Endothelial cell of umbilical vein (primary cell): ENCODE measurements around the gene CLDN6. TPM values are rescaled to one million over a fixed set of nuclear protein-coding genes. Genes with fewer than 3 reads are reported as not detected.

ENCODE experiments used
- BruUV-seq: library from RNA; stranded (reverse); fragments of 400-500 nt; replicated peaks from 2 replicates; lab custom pipeline; 2021; lab: Mats Ljungman, UMichigan
- CTCF ChIA-PET: fragments of 300-600, 350-600 bp; sonication (Branson Sonifier 250); formaldehyde crosslinking; loops from one replicate; lab custom pipeline; 2021; ENCODE audit warnings: antibody characterized with exemption, inconsistent platforms; lab: Charles Lee
- POLR2A ChIA-PET: fragments of 300-600, 350-600 bp; sonication (Branson Sonifier 250); formaldehyde crosslinking; loops from one replicate; lab custom pipeline; 2021; ENCODE audit warnings: antibody characterized with exemption, inconsistent platforms; lab: Charles Lee
- DNase-seq: peaks from one replicate; pipeline ENCODE4 v3.0.0-alpha.2; 2011; ENCODE audit warnings: low read depth, low spot score
- FAIRE-seq: peaks from 2 replicates; lab custom pipeline; 2011; peaks lifted over from hg19 to GRCh38; lab: Jason Lieb, UNC
- H2AFZ ChIP-seq: 2 replicates; pipeline ENCODE4 v1.6.0; 2012; ENCODE audit warnings: low read depth, low read length, control low read depth, inconsistent platforms
- H3K27ac ChIP-seq: 2 replicates; pipeline ENCODE4 v1.5.1; 2011; ENCODE audit warnings: low read depth, mild to moderate bottlenecking, control low read depth, low read length, moderate library complexity; ENCODE audit not compliant: insufficient read depth
- H3K27me3 ChIP-seq, 2 experiments: 2 replicates each; pipeline versions ENCODE4 v1.6.0 to v1.6.1; 2011; ENCODE audit warnings: low read length in 2 of 2, mixed read lengths in 1 of 2; ENCODE audit not compliant: control insufficient read depth in 2 of 2, insufficient read depth in 2 of 2
- H3K36me3 ChIP-seq, 2 experiments: 2 replicates in 1 of 2; 3 replicates in 1 of 2; pipeline ENCODE4 v1.5.1; 2011; ENCODE audit warnings: low read length in 2 of 2, mild to moderate bottlenecking in 1 of 2, moderate library complexity in 1 of 2; ENCODE audit not compliant: control insufficient read depth in 2 of 2, insufficient read depth in 2 of 2; ENCODE audit errors: extremely low read depth in 1 of 2
- H3K4me1 ChIP-seq: 3 replicates; pipeline ENCODE4 v1.5.1; 2011; ENCODE audit warnings: mild to moderate bottlenecking, low read length; ENCODE audit not compliant: control insufficient read depth, insufficient read depth; ENCODE audit errors: extremely low read depth
- H3K4me2 ChIP-seq: 2 replicates; pipeline ENCODE4 v1.6.1; 2011; ENCODE audit warnings: low read length, control low read depth, mixed read lengths; ENCODE audit not compliant: insufficient read depth
- H3K4me3 ChIP-seq, 3 experiments: fragments of 200-600 bp in 1 of 3; sonication (generic), shearing (Covaris generic) in 1 of 3; replicated peaks in 1 of 3; 2 replicates each; pipeline ENCODE4 v1.5.1; 2011 to 2016; ENCODE audit warnings: control low read depth in 3 of 3, low read length in 3 of 3, mild to moderate bottlenecking in 2 of 3, inconsistent platforms in 1 of 3, low read depth in 1 of 3, moderate library complexity in 1 of 3; ENCODE audit not compliant: insufficient read depth in 1 of 3
- H3K79me2 ChIP-seq: 2 replicates; pipeline ENCODE4 v1.6.0; 2012; ENCODE audit warnings: low read length, inconsistent platforms; ENCODE audit not compliant: control insufficient read depth, insufficient read depth
- H3K9ac ChIP-seq: replicated peaks from 2 replicates; pipeline ENCODE3; 2011; ENCODE audit warnings: low read length, control low read depth; ENCODE audit not compliant: insufficient read depth; ENCODE audit errors: extremely low read depth
- H3K9me1 ChIP-seq: replicated peaks from 3 replicates; pipeline ENCODE4 v1.6.0; 2011; ENCODE audit warnings: mild to moderate bottlenecking, low read length; ENCODE audit not compliant: control insufficient read depth, insufficient read depth; ENCODE audit errors: extremely low read depth
- H3K9me3 ChIP-seq: replicated peaks from 2 replicates; pipeline ENCODE4 v1.5.1; 2012; ENCODE audit warnings: low read length, inconsistent platforms; ENCODE audit not compliant: control insufficient read depth, insufficient read depth
- H4K20me1 ChIP-seq: replicated peaks from 2 replicates; pipeline ENCODE3; 2011; ENCODE audit warnings: mild to moderate bottlenecking, low read length; ENCODE audit not compliant: control insufficient read depth, insufficient read depth; ENCODE audit errors: extremely low read depth
- EZH2 ChIP-seq: IDR thresholded peaks from 2 replicates; pipeline ENCODE4 v1.6.1; 2012; ENCODE audit warnings: borderline replicate concordance, low read depth, mild to moderate bottlenecking, moderate library complexity, low read length, inconsistent platforms; ENCODE audit not compliant: severe bottlenecking
- FOS ChIP-seq: IDR thresholded peaks from 2 replicates; pipeline ENCODE4 v1.6.1; 2011; ENCODE audit warnings: mild to moderate bottlenecking, low read length, moderate library complexity, borderline replicate concordance; ENCODE audit not compliant: insufficient read depth
- GATA2 ChIP-seq: IDR thresholded peaks from 2 replicates; pipeline ENCODE4 v1.7.0; 2011; ENCODE audit warnings: low read depth, mild to moderate bottlenecking, moderate library complexity, mixed read lengths, low read length; ENCODE audit not compliant: insufficient read length, insufficient read depth
- JUN ChIP-seq: IDR thresholded peaks from 2 replicates; pipeline ENCODE4 v1.6.1; 2011; ENCODE audit warnings: borderline replicate concordance, low read depth; ENCODE audit not compliant: insufficient read length, insufficient read depth
- MYC ChIP-seq: IDR thresholded peaks from one replicate; pipeline ENCODE4 v1.6.1; 2011; ENCODE audit warnings: mild to moderate bottlenecking, low read depth, low read length
- POLR2A ChIP-seq: IDR thresholded peaks from 2 replicates; pipeline ENCODE4 v1.6.1; 2012; ENCODE audit warnings: low read depth, mild to moderate bottlenecking, control low read depth, low read length
- POLR2AphosphoS5 ChIP-seq: IDR thresholded peaks from 2 replicates; pipeline ENCODE4 v1.6.1; 2012; ENCODE audit warnings: low read depth, mild to moderate bottlenecking, control low read depth, low read length, moderate library complexity; ENCODE audit not compliant: insufficient read depth
- dilution Hi-C: fragments of 300-500 bp; cut with MboI; formaldehyde crosslinking; loops from one replicate; pipeline ENCODE4 v1.15.0; 2019; ENCODE audit warnings: low sequenced_read_pairs; ENCODE audit not compliant: extremely low pct_ligation_motif_present
- intact Hi-C: fragments of 100-400 bp; cut with micrococcal nuclease; formaldehyde crosslinking; loops from one replicate; pipeline ENCODE4 v1.10.0; 2022
- polyA plus RNA-seq, 4 experiments: library from polyadenylated mRNA; depleted of rRNA in 3 of 4; stranded (reverse) in 3 of 4; unstranded in 1 of 4; fragments of >200 nt; gene quantifications; 2 replicates each; pipeline versions ENCODE4 v1.2.1 to v1.2.3, GENCODE V29; 2011 to 2012; ENCODE audit warnings: missing spikeins in 1 of 4
- total RNA-seq: library from RNA; stranded (reverse); gene quantifications from 2 replicates; pipeline ENCODE4 v1.2.3, GENCODE V29; 2021
- TF ChIP-seq, protein P1 (sequence below): IDR thresholded peaks from 2 replicates; pipeline ENCODE4 v1.6.1; 2011; ENCODE audit not compliant: insufficient read depth, insufficient read length
- TF ChIP-seq, protein P2 (sequence below), 2 donors: IDR thresholded peaks; 1 replicate in 1 of 2; 2 replicates in 1 of 2; pipeline ENCODE4 v1.5.1; 2011; ENCODE audit warnings: low read length in 2 of 2, mild to moderate bottlenecking in 2 of 2, moderate library complexity in 2 of 2, control low read depth in 1 of 2, inconsistent platforms in 1 of 2, low read depth in 1 of 2; ENCODE audit not compliant: insufficient read depth in 1 of 2; ENCODE audit errors: extremely low read depth in 1 of 2

Gene CLDN6
- total and polyA plus RNA-seq, 2 donors (not counting 3 experiments of a cell fraction or from before 2014, with no cell fraction given): 0.28 TPM; not detected in 1

DNA sequence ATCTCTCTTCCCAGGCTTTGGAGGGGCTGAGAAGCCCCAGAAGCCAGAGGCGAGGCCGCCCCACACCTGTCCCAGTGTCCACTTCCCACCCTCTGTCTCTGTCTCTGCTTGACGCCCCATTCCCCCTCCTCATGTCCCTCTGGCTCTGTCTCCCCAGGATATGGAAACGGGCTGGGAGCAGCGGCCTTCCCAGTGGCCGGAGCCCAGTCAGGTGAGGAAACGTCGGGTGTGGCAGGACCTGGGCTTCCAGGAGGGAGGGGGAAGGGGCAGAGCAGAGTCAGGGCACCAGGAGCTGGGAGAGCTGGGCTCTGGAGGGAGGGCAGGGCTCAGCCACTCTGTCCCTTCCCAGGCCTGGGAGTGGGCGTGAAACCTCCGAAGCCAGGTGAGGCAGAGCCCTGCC, 27.1 kb downstream of the CLDN6 start:
- no peak overlapping the region for H2AFZ ChIP-seq
- no peak overlapping the region for H3K27ac ChIP-seq
- CTCF ChIA-PET: no interaction called here
- no peak overlapping the region for H3K4me2 ChIP-seq
- POLR2A ChIA-PET: no interaction called here
- BruUV-seq: no TSS peak
- no peak for TF ChIP-seq JUN
- no peak for TF ChIP-seq POLR2AphosphoS5
- TF ChIP-seq FOS: no peak
- TF ChIP-seq, protein P1, sequence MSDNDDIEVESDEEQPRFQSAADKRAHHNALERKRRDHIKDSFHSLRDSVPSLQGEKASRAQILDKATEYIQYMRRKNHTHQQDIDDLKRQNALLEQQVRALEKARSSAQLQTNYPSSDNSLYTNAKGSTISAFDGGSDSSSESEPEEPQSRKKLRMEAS: no peak
- no peak for TF ChIP-seq MYC
- no peak for TF ChIP-seq EZH2
- TF ChIP-seq, protein P2, sequence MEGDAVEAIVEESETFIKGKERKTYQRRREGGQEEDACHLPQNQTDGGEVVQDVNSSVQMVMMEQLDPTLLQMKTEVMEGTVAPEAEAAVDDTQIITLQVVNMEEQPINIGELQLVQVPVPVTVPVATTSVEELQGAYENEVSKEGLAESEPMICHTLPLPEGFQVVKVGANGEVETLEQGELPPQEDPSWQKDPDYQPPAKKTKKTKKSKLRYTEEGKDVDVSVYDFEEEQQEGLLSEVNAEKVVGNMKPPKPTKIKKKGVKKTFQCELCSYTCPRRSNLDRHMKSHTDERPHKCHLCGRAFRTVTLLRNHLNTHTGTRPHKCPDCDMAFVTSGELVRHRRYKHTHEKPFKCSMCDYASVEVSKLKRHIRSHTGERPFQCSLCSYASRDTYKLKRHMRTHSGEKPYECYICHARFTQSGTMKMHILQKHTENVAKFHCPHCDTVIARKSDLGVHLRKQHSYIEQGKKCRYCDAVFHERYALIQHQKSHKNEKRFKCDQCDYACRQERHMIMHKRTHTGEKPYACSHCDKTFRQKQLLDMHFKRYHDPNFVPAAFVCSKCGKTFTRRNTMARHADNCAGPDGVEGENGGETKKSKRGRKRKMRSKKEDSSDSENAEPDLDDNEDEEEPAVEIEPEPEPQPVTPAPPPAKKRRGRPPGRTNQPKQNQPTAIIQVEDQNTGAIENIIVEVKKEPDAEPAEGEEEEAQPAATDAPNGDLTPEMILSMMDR (IDR thresholded peaks at IDR 0.05; ENCODE audit: extremely low read depth in 1 of 2, insufficient read depth in 1 of 2, low read depth in 1 of 2, low read length in 2 of 2): no peak
- no peak for TF ChIP-seq POLR2A
- TF ChIP-seq GATA2: no peak
- no peak overlapping the region for H3K9ac ChIP-seq
- no peaks in the 10 kb centered on the region for H3K9me1 ChIP-seq
- no peaks in the 10 kb centered on the region for H3K36me3 ChIP-seq
- H4K20me1 ChIP-seq: no peaks in the 10 kb centered on the region
- DNase-seq: no peak
- peaks cover 0 to 5% of the 10 kb centered on the region in 2 experiments for H3K27me3 ChIP-seq
- no peak overlapping the region for H3K4me3 ChIP-seq
- H3K79me2 ChIP-seq: no peaks in the 10 kb centered on the region
- dilution Hi-C loops: no loop called here
- FAIRE-seq: no peak
- H3K9me3 ChIP-seq: no peaks in the 10 kb centered on the region
- no peaks in the 10 kb centered on the region for H3K4me1 ChIP-seq
- intact Hi-C loops: no loop called here
